A549 treated with ZK216348 at 1 μM for 4 hours (cell line): Measurements from ENCODE around the gene PHF8. TPM values are rescaled to one million over a fixed set of nuclear protein-coding genes. Genes with fewer than 3 reads are reported as not detected.

Source experiments
- total RNA-seq: library from RNA; stranded (reverse); fragments of 200-300 nt; extraction: Qiagen RNA extraction; gene quantifications from 5 replicates; pipeline ENCODE4 v1.2.3, GENCODE V29; 2022; ENCODE audit warnings: low read depth

The PHF8 gene
- 9.4 to 14.6 TPM (median 12.8 TPM) in 5 replicates for total RNA-seq

GRCh38 chrX:54044126-54044876 is at the start of gene PHF8:
Gene PHF8, minus strand, starts transcription at chrX:54044473. Its CDS starts 1,745 bp downstream, at chrX:54042728.

Other genes starting within 250 kb of the PHF8 start
- gene FAM120C, start 138.8 kb upstream of the PHF8 start, total RNA-seq, result 3.0 to 7.5 TPM (median 5.3 TPM) in 5 replicates